NCI-H82 treated with DMSO at 0.1 percent for 48 hours (cell line): ENCODE data around the gene KRT8.
"Not testable (repeated sequence)": the region's sequence is repeated elsewhere in the genome, so short reads cannot be mapped to it uniquely, and the experiment has no call there.

Source experiments
- DNase-seq: peaks from one replicate; lab custom pipeline; 2025; ENCODE audit not compliant: unreplicated experiment; lab: John Stamatoyannopoulos, UW

KRT8 gene

GRCh38 chr12:52874573-52875435 lies 30.1 kb downstream of the KRT8 start:
- DNase-seq, result no peak

DNA sequence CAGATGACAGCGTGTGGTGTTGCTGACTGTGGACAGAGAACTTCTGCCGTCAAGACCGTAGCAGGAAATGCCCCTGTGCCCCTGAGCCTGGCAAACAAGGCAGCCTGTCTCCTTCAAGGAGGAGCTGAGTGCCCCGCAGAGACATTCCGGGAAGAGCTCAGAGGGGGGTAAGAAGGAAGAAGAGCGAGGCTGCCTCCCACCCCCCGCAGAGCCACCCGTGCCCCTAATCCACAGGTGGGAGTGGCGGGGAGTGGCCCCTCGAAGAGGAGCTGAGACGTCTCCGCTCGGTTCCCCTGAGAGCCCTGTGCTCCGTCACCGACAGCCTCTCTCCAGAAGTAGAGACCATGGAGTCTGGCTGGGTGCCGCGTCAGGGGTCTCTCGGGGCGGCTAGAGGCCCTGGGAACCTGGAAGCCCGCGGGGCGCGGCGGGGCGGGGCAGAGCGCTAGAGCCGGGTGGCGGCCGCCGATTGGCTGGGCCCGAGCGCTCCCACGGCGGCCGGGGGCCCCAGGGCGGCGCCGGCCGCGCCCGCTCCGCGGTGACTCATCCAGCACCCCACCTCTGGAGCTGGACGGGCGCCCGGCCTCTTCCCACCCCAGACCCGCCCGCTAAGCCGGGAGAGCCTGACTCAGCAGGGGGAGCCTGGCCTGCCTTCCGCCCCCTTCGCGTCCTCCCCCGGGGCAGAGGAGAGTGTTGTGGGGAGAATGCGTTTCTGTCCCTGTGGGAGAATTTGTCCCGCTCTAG lies 30.9 kb downstream of the KRT8 start:
- no peak for DNase-seq

- DNase-seq, result no peak
Observed at GRCh38 chr12:52873513-52873831, 31.4 kb downstream of the KRT8 start.

- DNase-seq, result no peak
Observed at GRCh38 chr12:52872644-52873389, 32.1 kb downstream of the KRT8 start.

DNA sequence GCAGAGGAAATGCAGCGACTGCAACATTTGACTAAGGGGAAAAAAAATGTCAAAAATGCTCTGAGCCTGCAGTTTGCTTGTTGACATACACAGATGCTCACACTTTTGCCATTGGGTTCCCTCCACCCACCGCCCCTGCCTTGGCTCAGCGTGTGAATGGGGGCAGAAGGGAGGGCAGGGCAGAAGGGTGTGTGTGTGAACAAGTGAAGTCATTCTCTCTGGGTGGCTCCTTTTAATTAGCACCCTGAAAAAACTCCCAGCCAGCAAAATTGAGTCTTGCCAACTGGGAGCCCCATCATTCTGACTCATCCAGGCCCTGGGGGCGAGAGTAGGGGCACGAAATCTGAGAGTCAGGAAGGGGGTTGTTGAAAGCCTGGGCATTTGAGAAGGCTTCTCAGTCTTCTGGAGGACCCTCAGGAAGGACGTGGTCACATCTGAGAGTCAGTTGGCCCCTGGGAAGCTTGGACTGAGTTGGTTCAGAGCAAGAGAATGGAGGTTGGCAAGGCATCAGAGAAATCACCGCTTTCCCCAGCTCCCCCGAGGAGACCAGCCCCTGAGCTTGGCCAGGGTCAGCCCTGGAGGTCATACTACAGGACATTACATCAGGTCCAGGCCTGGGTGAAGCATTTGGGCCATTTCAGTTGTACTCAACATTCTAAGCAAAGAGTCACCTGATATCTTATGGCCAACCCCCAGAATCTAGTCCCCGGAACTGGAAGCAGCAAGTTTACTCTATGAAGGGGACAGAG lies 33.4 kb downstream of the KRT8 start:
- no peak for DNase-seq

- no peak for DNase-seq
Observed at GRCh38 chr12:52870361-52871290, 34.2 kb downstream of the KRT8 start.

- no peak for DNase-seq
Observed at GRCh38 chr12:52867642-52868041, 37.2 kb downstream of the KRT8 start.

- DNase-seq, result no peak
Observed at GRCh38 chr12:52867152-52867551, 37.7 kb downstream of the KRT8 start.

- DNase-seq, result peak; percentile 34
Observed at GRCh38 chr12:52865090-52865944, 39.6 kb downstream of the KRT8 start.

DNA sequence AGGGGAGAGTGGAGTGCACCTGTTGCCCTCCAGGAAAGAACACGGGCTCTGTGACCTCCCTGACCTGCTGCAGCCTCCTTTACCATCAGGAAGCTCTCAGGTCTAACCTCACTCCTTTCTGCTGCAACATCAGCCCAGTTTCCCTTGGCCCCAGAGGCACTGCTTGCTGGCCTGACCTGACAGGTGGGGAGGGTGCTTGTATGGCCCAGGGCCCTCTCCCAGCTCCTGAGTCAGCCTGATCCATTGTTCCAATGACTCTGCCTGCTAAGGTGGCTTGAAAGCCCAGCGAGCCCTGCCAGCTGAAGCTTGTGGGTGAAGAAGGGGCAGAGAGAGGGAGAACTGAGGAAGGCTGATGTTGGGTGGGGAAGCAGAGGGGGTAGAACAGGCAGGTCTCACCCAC lies 42.9 kb downstream of the KRT8 start:
- DNase-seq, result no peak

DNA sequence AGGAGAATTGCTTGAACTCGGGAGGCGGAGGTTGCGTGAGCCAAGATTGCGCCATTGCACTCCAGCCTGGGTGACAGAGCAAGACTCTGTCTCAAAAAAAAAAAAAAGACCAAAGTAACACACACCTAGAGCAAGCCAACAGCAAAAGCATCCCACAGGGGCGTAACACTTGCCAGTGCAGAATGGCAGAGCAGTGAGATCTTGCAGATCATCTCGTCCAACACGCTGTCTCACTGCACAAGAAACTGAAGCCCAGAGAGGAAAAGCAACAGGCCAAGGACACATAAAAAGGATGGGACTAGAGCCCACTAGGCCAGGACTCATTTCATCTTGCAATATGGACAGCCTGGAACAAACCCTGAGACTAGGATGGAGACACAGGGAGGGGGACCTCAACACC lies 43.4 kb downstream of the KRT8 start:
- no peak for DNase-seq

DNA sequence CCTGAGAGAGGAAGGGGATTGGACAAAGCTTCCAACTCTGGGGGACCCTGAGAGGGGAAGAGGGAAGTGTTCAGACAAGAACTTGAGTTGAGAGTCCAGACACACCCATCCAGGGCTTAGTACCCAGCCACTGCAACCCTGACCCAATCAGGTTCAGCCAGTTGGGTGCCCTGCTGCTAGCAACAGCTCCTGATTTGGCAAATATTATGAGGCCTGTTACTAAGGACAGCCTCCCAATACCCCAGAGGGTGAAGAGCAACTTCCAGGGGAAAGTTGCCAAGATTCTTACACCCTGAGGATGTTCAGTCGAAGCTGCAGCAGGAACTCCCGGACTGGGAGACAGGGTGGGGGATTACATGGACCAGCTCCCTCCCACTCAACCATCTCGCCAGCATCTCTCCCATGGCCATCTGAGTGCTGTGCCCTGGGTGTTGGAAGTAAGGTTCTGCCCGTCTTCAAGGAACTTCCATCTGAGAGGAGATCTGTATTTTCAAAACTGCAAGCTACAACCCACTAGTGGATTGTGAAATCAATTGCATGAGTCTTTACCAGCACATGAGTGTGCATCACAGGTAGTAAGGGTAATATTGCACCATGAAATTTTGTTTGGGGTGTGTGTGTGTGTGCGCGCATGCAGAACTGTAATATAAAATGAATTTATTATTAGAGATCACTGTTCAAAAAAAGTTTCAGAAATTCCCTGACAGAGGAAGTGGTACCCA lies 44.6 kb downstream of the KRT8 start:
- no peak for DNase-seq

DNA sequence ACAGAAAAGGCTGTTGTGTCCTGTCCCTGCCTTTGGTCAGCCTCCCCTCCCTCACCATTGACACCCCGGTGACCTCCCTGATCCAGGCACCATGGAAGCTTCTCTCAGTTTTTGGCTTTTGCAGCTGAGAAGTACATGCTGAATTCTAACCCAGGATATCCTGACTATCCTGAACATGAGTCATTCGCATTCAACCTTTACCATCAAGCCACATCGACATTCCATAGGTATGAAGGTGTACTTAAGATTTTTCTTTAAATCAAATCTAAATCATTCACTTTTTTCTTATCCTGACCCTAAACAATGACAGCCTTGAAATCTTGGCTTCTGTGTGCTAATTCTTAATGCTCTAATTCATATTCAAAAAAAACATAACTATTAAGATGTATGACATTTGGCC lies 47.4 kb downstream of the KRT8 start:
- DNase-seq, result no peak

GRCh38 chr12:52856787-52857186 lies 48.1 kb downstream of the KRT8 start:
- DNase-seq, result no peak

DNA sequence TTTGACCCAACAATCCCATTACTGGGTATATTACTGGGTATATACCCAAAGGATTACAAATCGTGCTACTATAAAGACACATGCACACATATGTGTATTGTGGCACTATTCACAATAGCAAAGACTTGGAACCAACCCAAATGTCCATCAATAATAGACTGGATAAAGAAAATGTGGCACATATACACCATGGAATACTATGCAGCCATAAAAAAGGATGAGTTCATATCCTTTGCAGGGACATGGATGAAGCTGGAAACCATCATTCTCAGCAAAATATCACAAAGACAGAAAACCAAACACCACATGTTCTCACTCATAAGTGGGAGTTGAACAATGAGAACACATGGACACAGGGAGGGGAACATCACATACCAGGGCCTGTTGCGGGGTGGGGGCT lies 48.8 kb downstream of the KRT8 start:
- DNase-seq, result not testable (repeated sequence)

DNA sequence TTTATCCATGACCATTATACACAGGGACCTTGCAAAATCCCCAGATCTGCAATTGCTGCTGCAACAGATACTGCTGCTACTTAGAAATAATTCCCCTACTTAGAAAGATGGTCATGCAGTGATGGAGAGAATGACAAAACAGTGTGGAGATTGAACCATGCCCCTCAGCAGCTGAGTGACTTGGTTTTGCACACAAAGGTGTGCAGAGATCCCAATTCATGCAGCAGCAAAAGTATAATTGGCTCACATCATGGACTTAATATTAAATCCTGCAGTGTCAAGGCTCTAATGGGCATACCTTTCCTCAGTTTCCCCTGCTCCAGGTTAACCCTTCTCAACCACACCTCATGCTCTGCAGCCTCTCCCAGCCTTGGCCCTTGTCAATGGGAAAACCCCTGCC lies 53.1 kb downstream of the KRT8 start:
- DNase-seq, result no peak

DNA sequence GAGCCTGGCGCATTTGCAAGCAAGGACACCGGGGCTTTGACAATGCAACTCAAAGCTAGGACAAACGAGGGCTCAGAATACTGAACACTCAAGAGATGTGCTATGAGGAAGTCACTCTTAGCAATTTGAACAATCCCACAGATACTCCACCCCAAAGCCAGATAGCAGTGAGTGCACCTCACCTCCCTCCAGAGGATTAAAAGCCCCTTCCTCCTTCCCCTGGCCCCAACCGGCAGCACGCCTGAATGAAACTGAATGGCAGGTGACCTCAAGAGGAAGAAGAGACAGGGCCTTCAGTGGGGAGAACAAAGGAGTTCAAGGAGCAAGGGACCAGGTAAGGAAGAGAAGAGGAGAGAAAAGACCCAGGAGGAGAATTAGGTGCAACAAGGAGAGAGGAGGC lies 54.2 kb downstream of the KRT8 start:
- no peak for DNase-seq

DNA sequence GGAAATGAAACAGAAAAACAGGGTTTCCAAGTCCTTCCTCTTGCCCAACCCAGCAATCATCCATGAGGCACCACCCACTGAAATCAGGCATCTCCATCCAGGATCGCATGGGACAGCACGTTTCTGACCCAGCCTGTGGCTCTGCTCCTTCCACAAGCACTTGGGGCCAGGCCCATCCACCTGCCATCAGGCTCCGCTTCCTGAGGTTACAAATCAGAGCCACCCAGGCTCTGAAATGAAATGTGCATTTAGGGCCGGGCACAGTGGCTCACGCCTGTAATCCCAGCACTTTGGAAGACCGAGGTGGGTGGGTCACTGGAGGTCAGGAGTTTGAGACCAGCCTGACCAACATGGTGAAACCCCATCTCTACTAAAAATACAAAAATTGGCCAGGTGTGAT lies 55.4 kb downstream of the KRT8 start:
- no peak for DNase-seq
